Activated T-cell treated with anti-CD3 and anti-CD28 coated beads for 4 hours (primary cell): Measurements from ENCODE around the gene MARCO.
"Not testable (repeated sequence)": the region's sequence is repeated elsewhere in the genome, so short reads cannot be mapped to it uniquely, and the experiment has no call there.

Experiments
- DNase-seq: peaks from one replicate; pipeline ENCODE4 v3.0.0-alpha.2; 2020

Gene MARCO

DNA sequence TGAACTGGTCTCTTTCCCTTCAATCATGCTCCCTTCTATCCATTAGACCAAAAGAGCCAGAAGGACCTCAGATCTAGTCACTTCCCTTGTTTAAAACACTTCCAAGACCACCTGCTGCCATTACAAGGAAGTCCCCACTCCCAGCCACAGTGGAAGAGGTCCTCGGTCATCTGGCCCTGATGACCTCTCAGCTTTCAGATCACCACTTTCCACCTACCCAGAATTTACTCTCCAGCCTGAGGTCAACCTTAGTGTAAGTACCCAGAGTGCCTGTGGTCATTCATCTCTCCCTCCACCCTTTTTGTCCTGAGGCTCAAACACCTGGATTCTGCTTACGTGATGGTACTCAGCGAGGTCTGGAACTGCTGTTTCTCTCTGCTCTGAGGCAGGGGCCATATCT lies 67.1 kb downstream of the MARCO start:
- no peak for DNase-seq

DNA sequence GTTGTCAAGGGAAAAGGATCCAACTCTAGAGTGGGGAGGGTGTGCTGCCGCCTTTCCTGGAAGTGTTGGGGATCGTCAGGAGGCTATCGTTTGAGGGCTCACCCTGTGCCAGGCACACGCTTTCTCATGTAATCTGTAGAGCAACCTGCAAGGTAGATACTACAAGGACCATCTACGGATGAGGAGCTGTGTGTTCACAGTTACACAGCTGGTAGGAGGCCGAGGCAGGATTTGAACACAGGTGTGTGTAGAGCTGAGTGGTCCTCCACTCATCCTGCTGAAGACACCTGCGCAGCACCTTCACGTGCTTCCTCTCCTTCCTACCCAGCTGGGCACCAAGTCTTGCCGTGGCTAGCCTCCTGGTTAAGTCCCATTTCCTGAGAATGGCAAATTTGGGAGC lies 68.3 kb downstream of the MARCO start:
- DNase-seq: no peak

DNA sequence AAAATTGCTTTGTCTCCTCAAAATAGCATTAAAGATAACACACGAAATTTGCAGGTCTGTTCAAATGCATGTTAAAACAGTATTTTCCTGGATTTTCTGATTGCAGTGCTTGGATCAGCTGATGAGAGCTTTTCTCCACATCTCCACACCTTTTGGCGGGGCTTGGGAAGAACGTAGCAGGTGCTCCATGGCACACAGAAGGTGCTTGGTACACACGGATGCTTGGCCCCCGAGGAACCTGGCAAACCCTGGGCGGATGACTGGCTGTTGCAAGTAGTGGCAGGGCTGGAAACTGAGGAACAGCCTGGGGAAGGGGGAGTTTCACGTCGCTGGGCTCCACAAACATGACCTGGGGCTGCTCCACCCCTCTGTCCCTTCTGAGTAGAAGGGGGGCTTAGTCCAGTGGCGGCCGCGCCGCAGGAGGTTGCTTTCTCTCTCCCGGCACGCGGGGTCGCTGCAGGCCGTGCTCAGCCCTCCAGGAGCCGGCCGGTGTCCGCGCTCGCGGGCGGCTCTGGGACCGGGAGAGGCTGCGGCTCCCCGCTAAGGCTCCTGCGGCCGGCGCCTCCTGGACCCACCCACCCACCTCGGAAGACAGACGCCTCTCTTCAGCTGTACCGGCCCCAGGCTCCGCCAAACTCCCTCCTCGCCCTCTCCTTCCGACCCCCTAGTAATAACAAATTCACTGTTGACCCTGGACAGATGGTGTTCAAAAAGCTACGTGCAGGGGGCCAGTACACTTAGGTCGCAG lies 69.3 kb downstream of the MARCO start:
- DNase-seq: no peak

DNA sequence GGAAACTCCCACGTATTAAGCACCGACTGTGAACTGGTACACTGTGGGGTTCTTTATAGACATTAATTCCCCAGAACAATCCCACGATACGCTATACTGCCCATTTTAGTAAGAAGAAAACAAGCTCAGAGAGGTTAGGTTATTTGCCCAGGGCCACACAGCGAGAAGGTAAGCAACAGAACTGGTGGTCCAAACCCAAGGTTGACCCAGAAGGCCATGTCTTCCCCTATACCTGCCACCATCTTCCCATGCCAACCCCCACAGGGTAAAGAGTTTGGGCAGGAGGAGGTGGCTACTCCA lies 69.9 kb downstream of the MARCO start:
- DNase-seq: no peak

DNA sequence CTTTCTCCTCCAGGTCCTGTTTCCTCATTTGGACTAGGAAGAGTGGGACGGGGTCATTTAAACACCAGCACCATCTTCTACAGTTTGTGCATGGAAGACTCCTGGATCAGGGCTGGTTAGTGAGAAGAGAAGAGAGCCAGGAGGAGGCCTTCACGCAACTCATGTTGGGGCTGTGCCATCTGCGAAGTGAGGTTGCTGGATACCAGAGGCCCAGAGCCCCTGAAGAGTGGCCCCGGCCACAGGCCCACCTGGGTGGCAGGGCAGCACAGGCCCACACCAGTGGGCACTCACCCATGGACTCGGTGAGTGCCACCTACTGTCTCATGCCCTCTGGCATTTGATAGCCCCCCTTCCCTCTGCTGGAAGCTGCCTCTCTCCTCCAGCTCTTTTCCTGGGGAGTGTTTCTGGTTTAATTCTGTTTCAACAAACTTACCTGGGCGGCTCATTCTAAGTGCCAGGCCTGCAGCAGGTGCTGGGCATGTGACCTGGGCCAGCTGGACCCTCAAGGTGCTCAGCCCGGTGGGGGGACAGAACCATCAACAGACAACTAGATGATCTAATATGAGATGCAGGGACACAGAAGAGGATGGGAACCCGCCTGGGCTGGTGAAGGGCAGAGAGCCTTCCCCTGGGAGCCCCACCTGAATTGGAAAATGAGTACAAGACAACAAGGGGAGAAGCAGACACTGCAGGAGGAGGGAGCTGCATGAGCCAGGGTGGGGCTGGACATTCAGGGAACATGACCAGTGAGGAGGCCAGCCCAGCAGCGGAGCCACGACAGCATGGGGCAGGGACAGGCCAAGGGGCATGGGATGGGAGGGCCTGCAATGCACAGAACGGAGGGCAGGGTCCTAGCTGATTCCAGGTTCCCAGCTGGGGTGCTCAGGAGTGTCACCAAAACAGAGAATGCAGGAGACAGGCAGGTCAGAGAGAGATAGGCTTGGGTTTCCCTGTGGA lies 70.6 kb downstream of the MARCO start:
- DNase-seq: no peak

DNA sequence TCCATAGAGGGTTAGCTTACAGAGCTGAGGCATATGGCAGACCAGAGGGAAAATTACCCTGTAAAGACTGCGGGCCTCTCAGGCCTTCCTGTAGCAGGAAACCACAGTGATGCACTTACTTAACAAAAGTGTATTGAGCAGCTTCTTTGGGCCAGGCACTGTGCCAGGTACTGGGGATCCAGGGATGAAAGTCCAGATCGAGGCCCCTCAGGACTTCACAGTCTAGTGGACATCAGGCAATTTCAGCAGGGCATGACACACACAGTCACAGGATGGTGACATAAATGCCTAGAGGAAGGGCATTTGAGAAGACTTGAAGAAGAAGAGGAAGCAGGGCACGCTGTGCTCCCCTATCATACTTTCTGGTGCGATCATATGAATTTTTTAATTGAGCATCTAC lies 71.7 kb downstream of the MARCO start:
- DNase-seq: no peak

DNA sequence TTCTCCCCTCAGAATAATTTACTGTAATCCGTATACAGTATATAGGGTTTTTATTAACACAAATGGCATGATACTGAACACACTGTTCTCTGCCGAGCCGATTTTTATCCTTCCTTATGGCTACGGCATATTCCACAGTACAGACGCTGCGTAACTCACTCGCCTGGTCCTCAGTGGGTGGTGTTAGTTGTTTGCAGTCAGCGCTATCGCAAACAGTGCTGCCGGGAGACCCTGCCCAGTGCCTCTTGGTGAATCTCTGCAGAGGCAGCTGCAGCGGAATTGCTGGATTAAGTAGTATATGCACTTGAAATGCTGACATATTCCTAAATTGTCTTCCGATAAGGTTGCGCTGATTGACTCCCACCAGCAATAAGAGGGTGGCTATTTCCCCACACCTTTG lies 73.9 kb downstream of the MARCO start:
- no peak for DNase-seq

DNA sequence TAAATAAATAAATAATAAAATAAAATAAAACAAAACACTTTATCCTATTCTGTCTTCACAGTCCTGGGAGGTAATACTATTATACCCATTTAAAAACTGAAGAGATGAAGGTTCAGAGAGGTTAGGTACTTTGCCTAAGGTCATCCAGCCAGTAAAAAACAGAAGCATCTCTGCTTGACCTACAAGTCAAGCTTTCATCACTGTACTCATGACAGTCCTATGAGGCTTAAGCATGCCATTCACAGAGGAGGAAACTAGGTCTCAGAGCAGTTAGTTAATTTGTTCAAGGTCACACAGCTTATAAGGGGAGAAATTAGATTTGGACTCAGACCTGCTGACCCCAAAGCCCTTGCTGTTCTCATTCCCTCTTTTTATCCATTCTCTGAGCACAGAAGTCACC lies 77.5 kb downstream of the MARCO start:
- no peak for DNase-seq

DNA sequence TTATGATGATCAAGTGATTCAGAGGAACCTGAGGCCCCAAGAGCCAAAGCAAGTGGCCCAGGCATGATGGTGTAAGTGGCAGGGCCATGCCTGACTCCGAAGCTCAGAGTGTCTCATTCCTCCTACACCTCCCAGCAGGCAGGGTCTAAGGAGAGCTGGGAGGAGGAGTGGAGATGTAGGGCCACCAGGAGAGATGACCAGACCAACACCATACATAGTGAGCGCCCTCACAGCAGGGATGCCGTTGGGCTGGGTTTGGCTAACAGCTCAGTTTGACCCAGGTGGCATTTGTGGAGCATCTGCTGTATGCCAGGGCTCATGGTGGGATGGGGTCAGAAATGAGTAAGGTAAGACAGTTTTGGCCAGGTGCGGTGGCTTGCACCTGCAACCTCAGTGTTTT lies 80.7 kb downstream of the MARCO start:
- no peak for DNase-seq

DNA sequence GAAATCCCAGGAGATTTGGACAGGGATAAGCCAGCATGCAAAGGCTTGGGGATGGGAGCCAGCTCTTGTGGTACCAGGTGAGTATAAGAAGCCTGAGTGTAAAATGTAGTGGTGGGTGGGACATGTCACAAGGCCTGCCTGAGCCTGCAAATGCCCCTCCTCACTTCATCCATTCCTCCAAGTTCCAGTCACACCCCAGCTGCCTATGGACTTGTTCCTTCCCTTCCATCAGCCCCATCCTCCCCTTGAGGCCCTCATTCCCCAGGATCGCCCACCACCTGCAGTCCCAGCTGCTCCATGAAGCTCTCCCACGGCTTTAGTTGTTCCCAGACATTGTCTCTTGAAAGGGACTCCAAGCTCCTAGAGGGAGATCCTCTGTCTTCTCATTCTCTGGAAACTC lies 81.5 kb downstream of the MARCO start:
- DNase-seq: no peak

DNA sequence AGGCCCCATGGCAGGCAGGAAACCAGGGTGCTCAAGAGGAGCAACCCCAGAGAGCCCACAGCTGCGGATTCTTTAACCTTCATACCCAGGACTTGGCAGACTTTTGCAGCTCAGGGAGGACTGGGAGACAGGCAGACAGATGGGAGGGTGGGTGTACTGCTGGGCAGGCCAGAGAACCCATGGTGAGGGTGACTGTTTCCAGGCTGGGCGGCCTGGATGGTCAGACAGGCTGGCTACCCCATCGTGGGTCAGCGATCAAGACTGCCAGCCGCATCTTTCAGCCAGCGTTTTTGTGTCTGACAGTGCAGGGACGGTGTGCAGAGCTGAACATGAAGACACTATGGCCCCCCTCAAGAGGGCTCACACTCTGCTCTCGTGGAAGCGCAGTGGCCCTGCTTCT lies 82.2 kb downstream of the MARCO start:
- no peak for DNase-seq

DNA sequence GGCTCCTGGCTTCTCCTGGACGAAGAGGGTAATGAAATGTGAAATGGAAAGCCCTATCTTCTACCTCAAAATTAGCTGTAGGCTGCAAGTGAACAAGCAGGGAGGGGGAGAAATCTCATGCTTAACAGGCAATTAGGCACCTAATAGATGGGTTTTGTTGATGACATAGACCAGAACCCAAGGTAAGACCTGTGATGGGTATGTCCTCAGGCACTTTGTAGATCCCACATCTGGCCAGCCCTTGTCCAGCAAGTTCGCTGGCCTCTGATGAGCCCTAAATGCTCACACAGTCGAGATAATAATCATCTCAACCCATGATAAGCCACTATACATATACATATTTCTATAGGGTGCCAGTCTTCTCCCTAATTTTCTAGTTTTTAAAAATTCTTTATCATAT lies 82.6 kb downstream of the MARCO start:
- DNase-seq: no peak

DNA sequence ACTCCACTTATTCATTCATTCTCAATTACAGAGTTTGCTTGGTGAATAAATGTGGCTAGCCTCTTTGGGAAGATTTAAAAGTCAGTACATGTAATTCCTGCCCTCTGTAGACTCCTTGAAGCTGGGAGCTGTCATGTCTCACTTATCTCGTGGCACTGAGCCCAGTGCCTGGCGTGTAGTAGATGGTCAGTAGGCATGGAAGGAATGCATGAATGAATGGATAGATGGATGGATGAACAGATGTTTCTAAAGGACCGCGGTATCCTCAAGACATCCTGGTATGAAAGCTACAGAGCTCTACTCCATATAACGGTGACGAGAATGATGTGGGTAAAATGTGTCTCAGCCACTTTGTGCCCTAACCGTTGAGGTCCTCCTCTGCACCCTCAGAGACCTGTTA lies 83.0 kb downstream of the MARCO start:
- no peak for DNase-seq

DNA sequence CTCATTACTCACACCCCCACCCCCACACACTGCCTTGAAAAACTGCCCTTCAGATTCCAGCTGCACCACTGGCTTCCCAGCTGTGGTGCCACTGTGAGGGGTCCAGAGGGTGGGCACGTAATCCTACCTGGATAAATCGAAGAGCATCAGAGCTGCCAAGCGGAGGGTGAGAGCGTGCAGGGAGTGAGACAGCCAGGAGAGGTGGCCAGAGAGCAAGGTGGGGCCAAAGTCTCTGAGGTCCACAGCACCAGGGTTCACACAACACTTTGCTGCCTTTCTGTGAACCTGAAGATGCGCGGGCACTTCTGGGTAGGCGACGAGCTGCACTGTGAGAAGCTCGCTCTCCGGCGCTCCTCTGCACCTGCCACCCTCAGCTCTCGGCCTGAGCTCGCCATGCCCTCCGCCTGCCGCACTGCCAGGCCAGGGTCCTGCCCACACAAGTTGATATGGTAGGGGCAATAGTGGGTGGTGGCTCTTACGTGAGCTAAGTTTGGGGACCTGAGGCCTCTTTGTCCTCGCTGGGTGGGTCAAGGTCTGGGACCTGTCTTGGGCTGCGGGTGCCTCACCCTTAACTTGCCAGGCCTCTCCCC lies 83.9 kb downstream of the MARCO start:
- no peak for DNase-seq

DNA sequence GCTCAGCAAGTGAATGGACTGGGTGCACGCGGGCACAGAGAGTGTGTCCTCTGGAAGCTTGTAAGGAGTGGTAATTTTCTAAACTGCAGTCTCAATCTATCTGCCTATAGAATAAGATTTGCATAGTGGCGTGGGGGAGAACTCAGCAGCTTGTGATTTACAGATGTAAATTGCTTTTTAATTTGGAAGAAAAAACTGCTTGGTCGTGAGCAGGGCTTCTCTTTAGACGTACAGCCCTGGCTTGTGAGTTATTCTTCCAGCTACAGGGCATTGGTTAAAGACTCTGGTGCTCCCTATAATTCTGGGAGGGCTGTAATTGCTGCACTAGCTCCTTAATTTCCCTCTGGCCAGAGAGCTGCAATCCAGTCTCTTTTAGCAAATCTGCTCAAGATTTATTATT lies 84.9 kb downstream of the MARCO start:
- DNase-seq: no peak

DNA sequence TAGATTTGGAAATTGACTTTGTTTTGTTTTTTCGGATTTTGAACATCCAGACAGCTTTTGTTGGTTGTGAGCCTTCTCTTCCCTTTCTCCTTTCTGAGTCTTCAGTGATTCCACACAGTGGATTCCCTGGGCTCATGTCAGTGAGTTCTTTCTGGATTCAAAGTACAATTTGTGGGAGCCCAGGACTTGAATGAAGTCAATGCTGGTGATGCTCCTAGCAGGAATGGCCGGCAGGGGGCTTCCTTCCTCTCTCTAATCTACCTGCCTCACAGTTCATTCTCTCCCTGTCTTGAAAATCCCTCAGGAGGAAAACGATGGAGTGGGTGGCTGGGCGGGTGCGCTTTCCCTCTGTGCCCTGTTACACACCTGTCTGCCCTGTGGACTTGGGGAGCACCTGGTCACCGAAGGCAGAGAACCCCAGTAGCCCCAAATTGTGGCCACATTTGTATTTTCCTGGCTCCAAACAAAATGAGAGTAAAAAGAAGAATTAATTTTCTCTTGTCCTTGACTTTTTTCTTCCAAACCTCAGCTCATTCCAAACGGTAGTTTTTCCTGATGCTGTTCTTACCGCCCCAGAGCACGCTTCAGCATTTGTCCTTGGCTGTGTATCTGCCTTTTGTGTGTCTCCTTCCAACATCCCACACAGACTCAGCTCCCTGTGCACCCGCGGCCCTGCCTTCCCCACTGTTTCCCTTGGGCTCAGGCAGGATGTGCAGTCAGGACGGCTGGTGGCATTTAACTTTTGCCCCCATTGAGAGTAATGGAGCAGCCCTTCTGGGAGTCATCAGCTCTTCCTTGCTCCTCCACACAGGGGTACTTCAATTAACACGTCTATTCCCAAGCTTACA lies 86.6 kb downstream of the MARCO start:
- DNase-seq: no peak

DNA sequence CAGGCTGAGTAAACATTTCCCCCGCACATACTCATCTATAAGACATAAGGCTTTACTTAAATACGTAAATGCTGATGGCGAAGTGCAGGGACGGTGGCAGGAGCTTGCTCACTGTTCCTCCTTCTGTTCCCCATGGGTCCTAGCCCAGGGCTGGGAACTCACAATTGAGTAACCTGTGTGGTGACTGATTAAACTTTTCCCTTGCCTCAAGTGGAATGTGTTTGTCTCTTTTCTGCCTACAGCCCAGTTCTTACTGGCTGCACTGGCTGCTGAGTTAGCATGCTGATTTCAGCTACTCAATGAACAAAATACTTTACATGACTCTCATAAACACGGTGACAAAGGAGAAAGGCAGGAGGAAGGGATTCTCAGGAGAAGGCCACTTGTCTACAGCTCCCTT lies 87.3 kb downstream of the MARCO start:
- DNase-seq: no peak

DNA sequence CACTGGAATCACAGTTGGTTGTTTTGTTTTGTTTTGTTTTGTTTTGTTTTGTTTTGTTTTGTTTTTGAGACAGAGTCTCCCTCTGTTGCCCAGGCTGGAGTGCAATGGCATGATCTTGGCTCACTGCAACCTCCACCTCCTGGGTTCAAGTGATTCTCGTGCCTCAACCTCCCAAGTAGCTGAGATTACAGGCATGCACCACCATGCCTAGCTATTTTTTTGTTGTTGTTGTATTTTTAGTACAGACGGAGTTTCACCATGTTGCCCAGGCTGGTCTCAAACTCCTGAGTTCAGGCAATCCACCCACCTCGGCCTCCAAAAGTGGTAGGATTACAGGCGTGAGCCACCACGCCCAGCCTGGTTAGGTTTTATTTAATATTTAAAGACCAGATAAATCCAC lies 95.9 kb downstream of the MARCO start:
- not testable (repeated sequence) for DNase-seq

DNA sequence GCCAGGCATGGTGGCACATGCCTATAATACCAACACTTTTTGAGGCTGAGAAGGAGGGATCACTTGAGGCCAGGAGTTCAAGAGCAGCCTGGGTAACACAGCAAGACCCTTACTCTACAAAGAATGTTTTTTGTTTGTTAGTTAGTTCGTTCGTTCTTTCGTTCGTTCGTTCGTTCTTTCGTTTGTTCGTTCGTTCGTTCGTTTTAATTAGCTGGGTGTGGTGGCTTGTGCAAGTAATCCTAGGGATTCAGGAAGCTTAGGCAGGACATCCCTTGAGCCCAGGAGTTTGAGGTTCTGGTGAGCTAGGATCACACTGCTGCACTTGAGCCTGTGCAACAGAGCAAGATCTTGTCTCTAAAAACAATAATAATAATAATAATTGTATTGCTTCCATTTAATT lies 98.7 kb downstream of the MARCO start:
- no peak for DNase-seq
